Pons (tissue), 1 donor: ENCODE measurements around the gene SEC22B.
"Not testable (repeated sequence)": the region's sequence is repeated elsewhere in the genome, so short reads cannot be mapped to it uniquely, and the experiment has no call there.

ENCODE experiments used
- DNase-seq: peaks from one replicate; pipeline ENCODE4 v3.0.0-alpha.2; 2016; ENCODE audit warnings: low spot score

Gene SEC22B

GRCh38 chr1:120113134-120113533 lies 63.2 kb downstream of the SEC22B start:
- DNase-seq = not testable (repeated sequence)

GRCh38 chr1:120112212-120112611 lies 64.1 kb downstream of the SEC22B start:
- not testable (repeated sequence) for DNase-seq

GRCh38 chr1:120111771-120112170 lies 64.5 kb downstream of the SEC22B start:
- not testable (repeated sequence) for DNase-seq

- DNase-seq = not testable (repeated sequence)
These were observed 65.3 kb downstream of the SEC22B start for GRCh38 chr1:120111008-120111407.

GRCh38 chr1:120109656-120110055 lies 66.7 kb downstream of the SEC22B start:
- DNase-seq = not testable (repeated sequence)

GRCh38 chr1:120109180-120109579 lies 67.1 kb downstream of the SEC22B start:
- not testable (repeated sequence) for DNase-seq

- not testable (repeated sequence) for DNase-seq
These were observed 71.0 kb downstream of the SEC22B start for GRCh38 chr1:120105288-120105687.

- DNase-seq = not testable (repeated sequence)
These were observed 72.6 kb downstream of the SEC22B start for GRCh38 chr1:120103768-120104167.

GRCh38 chr1:120101593-120101992 lies 74.7 kb downstream of the SEC22B start:
- not testable (repeated sequence) for DNase-seq
